ENCODE measurements around the gene NCDN. TPM values are rescaled to one million over a fixed set of nuclear protein-coding genes. Genes with fewer than 3 reads are reported as not detected.

The NCDN gene
- total RNA-seq, 1 donor from 2014 or later: 26.1 TPM

DNA sequence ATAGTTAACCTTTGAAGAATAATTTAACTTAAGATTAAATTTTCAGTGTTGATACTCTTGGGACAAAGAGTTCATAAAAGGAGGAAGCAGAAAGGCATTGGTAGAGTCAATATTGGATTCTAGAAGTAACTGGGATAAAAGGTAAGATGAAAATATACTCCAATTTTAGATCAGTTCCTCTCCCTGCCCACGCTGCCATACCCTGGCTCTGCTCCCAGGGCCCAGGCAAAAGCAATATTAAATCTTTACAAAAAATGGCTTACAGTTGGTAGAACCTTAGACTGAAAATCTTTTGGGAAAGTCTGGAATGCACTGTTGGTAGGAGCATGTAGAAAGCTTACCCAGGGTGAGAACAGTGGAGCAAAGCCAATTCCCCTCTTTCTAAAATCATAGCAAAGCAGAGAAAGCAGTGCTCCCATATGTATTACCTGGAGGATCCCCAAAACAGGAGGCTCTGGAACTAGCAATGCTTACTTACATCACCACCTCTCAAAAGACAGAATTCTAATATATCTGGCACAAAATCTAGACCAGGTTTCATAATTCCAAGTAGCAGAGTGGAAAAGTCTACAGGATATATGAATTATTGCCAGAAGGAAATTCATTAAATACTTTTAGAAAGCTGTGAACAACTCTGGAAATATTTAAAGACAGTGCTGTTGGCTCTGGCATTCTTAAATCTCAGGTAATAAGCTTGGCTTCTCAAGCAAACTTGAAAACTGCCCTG lies 24.9 kb upstream of the NCDN start:
- no peak for DNase-seq
- Histone ChIP-seq H3K9me3 (replicated peaks) (peaks cover 7% of the 10 kb centered on the region), H3K4me1 (peaks cover 68% of the 10 kb centered on the region), H3K4me3 (no peak overlapping the region), H3K27me3 (ENCODE audit: low read depth) (no peaks in the 10 kb centered on the region), H3K27ac (replicated peaks) (peak overlapping the region; percentile 72), H3K36me3 (peaks cover 11% of the 10 kb centered on the region)
- intact Hi-C loops (cut with micrococcal nuclease): no loop called here
- TF ChIP-seq, protein P1, sequence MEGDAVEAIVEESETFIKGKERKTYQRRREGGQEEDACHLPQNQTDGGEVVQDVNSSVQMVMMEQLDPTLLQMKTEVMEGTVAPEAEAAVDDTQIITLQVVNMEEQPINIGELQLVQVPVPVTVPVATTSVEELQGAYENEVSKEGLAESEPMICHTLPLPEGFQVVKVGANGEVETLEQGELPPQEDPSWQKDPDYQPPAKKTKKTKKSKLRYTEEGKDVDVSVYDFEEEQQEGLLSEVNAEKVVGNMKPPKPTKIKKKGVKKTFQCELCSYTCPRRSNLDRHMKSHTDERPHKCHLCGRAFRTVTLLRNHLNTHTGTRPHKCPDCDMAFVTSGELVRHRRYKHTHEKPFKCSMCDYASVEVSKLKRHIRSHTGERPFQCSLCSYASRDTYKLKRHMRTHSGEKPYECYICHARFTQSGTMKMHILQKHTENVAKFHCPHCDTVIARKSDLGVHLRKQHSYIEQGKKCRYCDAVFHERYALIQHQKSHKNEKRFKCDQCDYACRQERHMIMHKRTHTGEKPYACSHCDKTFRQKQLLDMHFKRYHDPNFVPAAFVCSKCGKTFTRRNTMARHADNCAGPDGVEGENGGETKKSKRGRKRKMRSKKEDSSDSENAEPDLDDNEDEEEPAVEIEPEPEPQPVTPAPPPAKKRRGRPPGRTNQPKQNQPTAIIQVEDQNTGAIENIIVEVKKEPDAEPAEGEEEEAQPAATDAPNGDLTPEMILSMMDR (IDR thresholded peaks at IDR 0.05; ENCODE audit: borderline replicate concordance): no peak

DNA sequence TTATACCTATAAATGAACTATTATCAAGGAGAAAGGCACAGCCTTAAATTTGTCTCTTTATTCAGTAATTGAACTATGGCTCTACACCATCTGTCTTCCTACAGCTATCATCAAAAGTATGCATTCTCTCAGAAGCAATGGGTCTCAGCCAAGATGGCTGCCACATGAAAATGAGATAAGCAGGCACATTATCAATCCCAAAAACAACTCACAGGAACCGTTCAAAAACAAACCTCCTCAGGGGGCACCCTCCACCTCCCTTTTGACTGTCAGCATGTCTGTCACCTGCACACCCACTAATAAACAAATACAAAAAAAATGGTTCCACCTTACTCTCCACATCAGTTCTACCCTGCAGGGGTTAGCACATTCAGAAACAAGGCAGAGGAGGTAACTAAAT lies 24.0 kb upstream of the NCDN start:
- intact Hi-C loops (cut with micrococcal nuclease): no loop called here
- TF ChIP-seq, protein P1 (IDR thresholded peaks at IDR 0.05; ENCODE audit: borderline replicate concordance): no peak
- peaks cover 7% of the 10 kb centered on the region for H3K9me3 ChIP-seq (replicated peaks)
- peaks cover 11% of the 10 kb centered on the region for H3K36me3 ChIP-seq
- peaks cover 77% of the 10 kb centered on the region for H3K4me1 ChIP-seq
- peak overlapping the region; percentile 72 for H3K27ac ChIP-seq (replicated peaks)
- no peaks in the 10 kb centered on the region for H3K27me3 ChIP-seq (ENCODE audit: low read depth)
- H3K4me3 ChIP-seq: peak overlapping the region; percentile 8
- no peak for DNase-seq

DNA sequence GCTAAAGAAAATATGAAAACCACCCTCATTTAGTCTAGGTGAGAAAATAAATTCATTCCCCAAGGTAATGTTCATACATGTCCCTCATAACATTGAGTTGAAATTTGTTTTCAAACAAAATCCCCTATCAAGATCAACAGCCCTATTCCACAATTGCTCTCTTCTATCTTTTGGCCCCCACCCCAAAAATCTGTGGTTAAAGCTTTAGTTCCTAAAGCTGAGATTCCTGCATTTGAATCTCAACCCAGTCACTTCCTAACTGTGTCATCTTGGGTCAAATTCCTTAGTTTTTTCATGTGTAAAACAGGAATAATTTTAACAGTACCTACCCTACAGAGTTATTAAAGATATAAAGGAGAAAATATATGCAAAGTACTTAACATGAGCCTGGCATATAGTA lies 22.4 kb upstream of the NCDN start:
- H3K27ac ChIP-seq (replicated peaks): no peak overlapping the region
- intact Hi-C loops (cut with micrococcal nuclease): no loop called here
- H3K27me3 ChIP-seq (ENCODE audit: low read depth): no peaks in the 10 kb centered on the region
- peaks cover 8% of the 10 kb centered on the region for H3K36me3 ChIP-seq
- no peaks in the 10 kb centered on the region for H3K9me3 ChIP-seq (replicated peaks)
- H3K4me3 ChIP-seq: no peak overlapping the region
- no peak for DNase-seq
- TF ChIP-seq, protein P1 (IDR thresholded peaks at IDR 0.05; ENCODE audit: borderline replicate concordance): no peak
- peaks cover 93% of the 10 kb centered on the region for H3K4me1 ChIP-seq

DNA sequence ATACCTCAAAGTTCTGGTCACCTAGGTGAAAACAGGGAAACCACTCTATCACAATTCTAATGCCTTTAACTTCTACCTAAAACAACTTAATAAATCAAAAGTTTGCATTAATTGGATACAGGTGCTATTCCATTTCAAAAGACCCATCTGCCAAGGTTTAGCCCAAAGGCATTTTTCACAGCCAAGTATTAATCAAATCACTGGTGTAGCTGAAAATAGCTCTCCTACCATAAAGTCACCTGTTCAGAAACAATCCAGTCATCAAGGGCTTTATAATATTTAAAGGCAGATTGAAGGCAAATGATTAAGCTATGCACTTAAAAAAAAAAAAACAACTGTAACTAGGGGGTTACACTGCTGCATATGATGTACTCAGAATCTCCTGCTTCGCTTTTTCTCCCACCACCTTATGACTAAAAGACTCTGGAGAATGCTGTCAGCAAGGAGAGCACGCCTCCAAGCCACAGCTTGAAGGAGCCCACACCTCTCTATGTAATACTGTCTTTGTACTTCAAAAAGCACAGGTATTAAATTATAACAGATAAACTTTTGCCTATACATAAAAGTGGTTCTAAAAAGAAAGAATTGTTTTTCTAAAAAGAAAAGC lies 20.9 kb upstream of the NCDN start:
- Histone ChIP-seq H3K4me3 (peak overlapping the region; percentile 55), H3K9me3 (replicated peaks) (no peaks in the 10 kb centered on the region), H3K27ac (replicated peaks) (peak overlapping the region; percentile 79), H3K36me3 (no peaks in the 10 kb centered on the region), H3K4me1 (peaks cover 96% of the 10 kb centered on the region), H3K27me3 (ENCODE audit: low read depth) (no peaks in the 10 kb centered on the region)
- TF ChIP-seq, protein P1 (IDR thresholded peaks at IDR 0.05; ENCODE audit: borderline replicate concordance): no peak
- intact Hi-C loops (cut with micrococcal nuclease): no loop called here
- DNase-seq: no peak

DNA sequence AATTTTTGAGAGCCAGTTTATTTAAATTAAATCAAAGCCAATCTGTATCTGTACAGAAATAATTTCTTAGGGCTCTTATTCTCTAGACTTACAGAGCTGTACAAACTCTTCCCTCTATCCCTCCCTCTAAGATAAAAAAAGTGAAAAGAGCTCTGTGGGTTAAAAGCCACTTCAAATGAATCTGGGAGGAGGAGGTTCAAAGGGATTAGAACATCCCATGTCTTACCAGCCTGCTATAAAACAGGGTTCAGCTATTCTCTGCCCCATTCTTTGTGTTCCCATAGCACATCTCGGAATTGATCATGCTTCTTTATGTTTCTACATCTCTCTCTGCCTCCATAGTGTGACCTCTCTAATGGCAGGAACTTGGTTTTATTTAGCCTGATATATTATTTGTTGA lies 19.8 kb upstream of the NCDN start:
- H3K9me3 ChIP-seq (replicated peaks): no peaks in the 10 kb centered on the region
- H3K4me1 ChIP-seq: peaks cover 96% of the 10 kb centered on the region
- peak overlapping the region; percentile 55 for H3K4me3 ChIP-seq
- H3K27ac ChIP-seq (replicated peaks): peak overlapping the region; percentile 79
- H3K27me3 ChIP-seq (ENCODE audit: low read depth): no peaks in the 10 kb centered on the region
- TF ChIP-seq, protein P1 (IDR thresholded peaks at IDR 0.05; ENCODE audit: borderline replicate concordance): no peak
- DNase-seq: no peak
- intact Hi-C loops (cut with micrococcal nuclease): no loop called here
- no peaks in the 10 kb centered on the region for H3K36me3 ChIP-seq
